ENCODE results near the gene PCBD2.
"Not testable (repeated sequence)": the region's sequence is repeated elsewhere in the genome, so short reads cannot be mapped to it uniquely, and the experiment has no call there.

Gene PCBD2

GRCh38 chr5:134904610-134905245 lies at the start of gene PCBD2:
Gene PCBD2 (plus strand): TSS chr5:134905131. CDS start chr5:134905140, 9 bp downstream.
- peak; percentile 58 for DNase-seq (ENCODE audit: insufficient read length, low spot score)
- TF ChIP-seq CTCF (IDR thresholded peaks at IDR 0.05; ENCODE audit: insufficient read depth, missing control alignments), result peak; percentile 71
- FAIRE-seq, result no peak

- FAIRE-seq, result peak; percentile 16
- DNase-seq (ENCODE audit: insufficient read length, low spot score), result not testable (repeated sequence)
Measured at GRCh38 chr5:134856465-134856864, 48.5 kb upstream of the PCBD2 start.

GRCh38 chr5:134857401-134857800 lies 47.5 kb upstream of the PCBD2 start:
- TF ChIP-seq CTCF (IDR thresholded peaks at IDR 0.05; ENCODE audit: insufficient read depth, missing control alignments), result no peak
- FAIRE-seq (no peak), DNase-seq (ENCODE audit: insufficient read length, low spot score) (no peak)

GRCh38 chr5:134864707-134865106 lies 40.2 kb upstream of the PCBD2 start:
- no peak for FAIRE-seq
- TF ChIP-seq CTCF (IDR thresholded peaks at IDR 0.05; ENCODE audit: insufficient read depth, missing control alignments), result no peak
- no peak for DNase-seq (ENCODE audit: insufficient read length, low spot score)

GRCh38 chr5:134873494-134873893 lies 31.4 kb upstream of the PCBD2 start:
- no peak for DNase-seq (ENCODE audit: insufficient read length, low spot score)
- TF ChIP-seq CTCF (IDR thresholded peaks at IDR 0.05; ENCODE audit: insufficient read depth, missing control alignments), result no peak
- no peak for FAIRE-seq

- no peak for TF ChIP-seq CTCF (IDR thresholded peaks at IDR 0.05; ENCODE audit: insufficient read depth, missing control alignments)
- no peak for FAIRE-seq
- DNase-seq (ENCODE audit: insufficient read length, low spot score), result peak; percentile 66
Measured at GRCh38 chr5:134873987-134874830, 30.7 kb upstream of the PCBD2 start, which contains the start of gene TXNDC15. Gene TXNDC15 (plus strand): TSS chr5:134874371. CDS start chr5:134874428, 57 bp downstream.

GRCh38 chr5:134874831-134875655 lies 29.9 kb upstream of the PCBD2 start:
- no peak for DNase-seq (ENCODE audit: insufficient read length, low spot score)
- no peak for FAIRE-seq
- TF ChIP-seq CTCF (IDR thresholded peaks at IDR 0.05; ENCODE audit: insufficient read depth, missing control alignments), result no peak

All from D721Med (cell line).